ENCODE measurements around the gene ANXA9. TPM values are rescaled to one million over a fixed set of nuclear protein-coding genes. Genes with fewer than 3 reads are reported as not detected.

Gene ANXA9, protein sequence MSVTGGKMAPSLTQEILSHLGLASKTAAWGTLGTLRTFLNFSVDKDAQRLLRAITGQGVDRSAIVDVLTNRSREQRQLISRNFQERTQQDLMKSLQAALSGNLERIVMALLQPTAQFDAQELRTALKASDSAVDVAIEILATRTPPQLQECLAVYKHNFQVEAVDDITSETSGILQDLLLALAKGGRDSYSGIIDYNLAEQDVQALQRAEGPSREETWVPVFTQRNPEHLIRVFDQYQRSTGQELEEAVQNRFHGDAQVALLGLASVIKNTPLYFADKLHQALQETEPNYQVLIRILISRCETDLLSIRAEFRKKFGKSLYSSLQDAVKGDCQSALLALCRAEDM
- not detected in 2 replicates for total RNA-seq
- long read RNA-seq, partial matches to known transcripts, result 0 of 1 reads
- long read RNA-seq, other reads (novel, unspliced or antisense), result 1 of 1 reads

DNA sequence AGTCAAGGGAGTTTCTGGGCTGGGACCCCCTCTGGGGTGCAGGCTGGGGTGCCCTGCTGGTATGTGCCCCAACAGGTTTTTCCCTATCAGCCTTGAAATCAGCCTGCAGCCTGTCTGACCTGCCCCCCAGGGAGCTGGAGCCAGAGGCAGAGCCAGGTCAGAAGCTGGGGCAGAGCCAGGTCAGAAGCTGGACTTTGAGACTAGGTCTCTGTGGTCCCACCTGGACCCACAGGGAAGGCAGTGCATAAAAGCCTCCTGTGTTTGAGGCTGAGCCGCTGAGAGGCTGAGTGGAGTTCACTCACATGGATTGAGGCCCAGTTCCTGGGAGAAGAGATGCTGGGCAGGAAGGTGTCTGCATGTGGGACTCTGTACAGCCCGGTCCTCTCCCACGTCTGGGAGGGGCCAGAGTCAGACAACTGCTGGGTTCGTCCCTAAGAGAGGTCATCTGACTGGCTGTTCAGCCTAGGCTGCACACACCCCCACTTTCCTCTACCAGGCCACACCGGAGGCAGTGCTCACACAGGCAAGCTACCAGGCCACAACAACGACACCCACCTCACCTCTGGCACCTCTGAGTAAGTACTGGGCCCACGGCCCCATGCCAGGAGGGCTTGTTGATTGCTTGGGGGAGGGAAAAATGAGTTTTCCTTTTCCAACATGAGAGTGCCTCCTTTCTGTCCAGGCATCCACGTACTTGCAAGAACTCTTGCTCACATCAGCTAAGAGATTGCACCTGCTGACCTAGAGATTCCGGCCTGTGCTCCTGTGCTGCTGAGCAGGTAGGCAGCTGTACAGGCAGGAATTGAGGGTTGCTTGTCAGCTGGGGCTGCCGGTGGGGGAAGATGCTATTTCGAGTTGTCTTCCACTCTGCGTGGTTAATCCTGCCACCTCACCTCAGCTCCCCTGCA, at the start of gene ANXA9:
ANXA9 (plus strand) TSS at position 488 of the 908 bp plus-strand sequence. CDS start 814 bp downstream, outside the sequence.
- no peaks in the 10 kb centered on the region for H3K27me3 Mint-ChIP-seq (ENCODE audit: low read depth)
- no peaks in the 10 kb centered on the region for H3K36me3 Mint-ChIP-seq (ENCODE audit: low read depth)
- DNase-seq (ENCODE audit: low read depth, low spot score), result no peak
- H3K9me3 Mint-ChIP-seq, result no peaks in the 10 kb centered on the region
- TF ChIP-seq, protein P1, sequence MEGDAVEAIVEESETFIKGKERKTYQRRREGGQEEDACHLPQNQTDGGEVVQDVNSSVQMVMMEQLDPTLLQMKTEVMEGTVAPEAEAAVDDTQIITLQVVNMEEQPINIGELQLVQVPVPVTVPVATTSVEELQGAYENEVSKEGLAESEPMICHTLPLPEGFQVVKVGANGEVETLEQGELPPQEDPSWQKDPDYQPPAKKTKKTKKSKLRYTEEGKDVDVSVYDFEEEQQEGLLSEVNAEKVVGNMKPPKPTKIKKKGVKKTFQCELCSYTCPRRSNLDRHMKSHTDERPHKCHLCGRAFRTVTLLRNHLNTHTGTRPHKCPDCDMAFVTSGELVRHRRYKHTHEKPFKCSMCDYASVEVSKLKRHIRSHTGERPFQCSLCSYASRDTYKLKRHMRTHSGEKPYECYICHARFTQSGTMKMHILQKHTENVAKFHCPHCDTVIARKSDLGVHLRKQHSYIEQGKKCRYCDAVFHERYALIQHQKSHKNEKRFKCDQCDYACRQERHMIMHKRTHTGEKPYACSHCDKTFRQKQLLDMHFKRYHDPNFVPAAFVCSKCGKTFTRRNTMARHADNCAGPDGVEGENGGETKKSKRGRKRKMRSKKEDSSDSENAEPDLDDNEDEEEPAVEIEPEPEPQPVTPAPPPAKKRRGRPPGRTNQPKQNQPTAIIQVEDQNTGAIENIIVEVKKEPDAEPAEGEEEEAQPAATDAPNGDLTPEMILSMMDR (conservative IDR thresholded peaks at IDR 0.05), result no peak
- no peak within 1 kb of the TSS for H3K4me3 Mint-ChIP-seq
- H3K4me1 Mint-ChIP-seq, result peaks cover 11% of the 10 kb centered on the region
- no peak within 1 kb of the TSS for H3K27ac Mint-ChIP-seq (ENCODE audit: unreplicated experiment)

DNA sequence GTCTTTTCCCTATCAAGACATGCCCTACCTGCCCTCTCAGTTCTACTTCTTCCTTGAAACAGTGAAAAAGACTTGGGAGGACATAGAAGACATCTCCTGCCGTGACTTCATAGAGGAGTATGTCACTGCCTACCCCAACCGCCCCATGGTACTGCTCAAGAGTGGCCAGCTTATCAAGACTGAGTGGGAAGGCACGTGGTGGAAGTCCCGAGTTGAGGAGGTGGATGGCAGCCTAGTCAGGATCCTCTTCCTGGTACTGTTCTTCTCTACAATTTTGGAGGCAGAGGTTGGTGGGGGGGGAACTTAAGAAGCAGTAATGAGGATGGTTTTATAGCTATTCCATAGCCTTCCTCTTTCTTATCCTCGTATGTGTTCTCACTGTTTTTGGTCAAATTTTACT, 37.2 kb upstream of the ANXA9 start:
- Mint-ChIP-seq H3K27ac (ENCODE audit: unreplicated experiment) (no peak overlapping the region), H3K9me3 (no peaks in the 10 kb centered on the region), H3K36me3 (ENCODE audit: low read depth) (peaks cover 29% of the 10 kb centered on the region), H3K4me3 (no peak overlapping the region), H3K27me3 (ENCODE audit: low read depth) (no peaks in the 10 kb centered on the region), H3K4me1 (no peaks in the 10 kb centered on the region)
- no peak for DNase-seq (ENCODE audit: low read depth, low spot score)
- TF ChIP-seq, protein P1 (conservative IDR thresholded peaks at IDR 0.05), result no peak

DNA sequence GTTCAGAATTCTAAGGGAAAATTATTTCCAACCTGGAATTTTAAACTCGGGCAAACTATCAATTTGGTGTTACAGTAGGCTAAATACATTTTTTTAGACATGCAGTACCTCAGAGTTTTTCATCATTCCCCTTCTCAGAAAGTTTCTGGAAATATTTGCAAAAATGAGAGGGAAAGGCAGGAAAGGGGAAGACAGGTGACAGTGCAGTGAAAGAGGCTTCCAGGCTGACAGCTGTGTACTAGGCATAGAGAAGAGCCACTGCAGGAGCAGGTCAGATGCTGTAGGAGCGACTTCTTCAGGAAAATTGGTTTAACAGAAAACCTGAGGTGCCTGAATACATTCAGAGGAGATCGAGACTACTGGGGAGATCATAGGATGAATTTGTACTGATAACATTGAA, 27.4 kb upstream of the ANXA9 start:
- DNase-seq (ENCODE audit: low read depth, low spot score), result no peak
- H3K4me3 Mint-ChIP-seq, result no peak overlapping the region
- TF ChIP-seq, protein P1 (conservative IDR thresholded peaks at IDR 0.05), result no peak
- no peaks in the 10 kb centered on the region for H3K9me3 Mint-ChIP-seq
- H3K36me3 Mint-ChIP-seq (ENCODE audit: low read depth), result peaks cover 29% of the 10 kb centered on the region
- H3K4me1 Mint-ChIP-seq, result no peaks in the 10 kb centered on the region
- H3K27ac Mint-ChIP-seq (ENCODE audit: unreplicated experiment), result no peak overlapping the region
- no peaks in the 10 kb centered on the region for H3K27me3 Mint-ChIP-seq (ENCODE audit: low read depth)

DNA sequence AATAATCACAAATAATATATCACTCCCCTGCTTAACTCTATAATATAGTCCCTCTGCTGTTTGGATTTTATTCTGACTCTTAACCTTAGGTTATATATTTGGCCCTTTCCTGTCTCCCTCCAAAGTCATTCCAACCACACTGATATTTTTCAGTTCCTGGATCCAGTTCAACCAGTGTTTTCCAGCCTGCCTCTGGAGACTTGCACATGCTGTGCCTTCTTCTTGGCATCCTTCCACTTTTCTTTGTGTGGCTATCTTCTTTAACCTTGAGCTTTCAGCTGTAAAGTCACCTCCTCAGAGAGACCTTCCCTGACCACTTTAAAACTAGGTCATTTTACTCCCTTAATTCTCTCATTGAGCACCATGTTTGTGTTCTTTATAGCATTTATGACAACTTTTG, 26.8 kb upstream of the ANXA9 start:
- DNase-seq (ENCODE audit: low read depth, low spot score), result no peak
- Mint-ChIP-seq H3K27ac (ENCODE audit: unreplicated experiment) (no peak overlapping the region), H3K4me3 (no peak overlapping the region), H3K27me3 (ENCODE audit: low read depth) (no peaks in the 10 kb centered on the region), H3K36me3 (ENCODE audit: low read depth) (peaks cover 29% of the 10 kb centered on the region), H3K9me3 (no peaks in the 10 kb centered on the region), H3K4me1 (no peaks in the 10 kb centered on the region)
- TF ChIP-seq, protein P1 (conservative IDR thresholded peaks at IDR 0.05), result no peak

DNA sequence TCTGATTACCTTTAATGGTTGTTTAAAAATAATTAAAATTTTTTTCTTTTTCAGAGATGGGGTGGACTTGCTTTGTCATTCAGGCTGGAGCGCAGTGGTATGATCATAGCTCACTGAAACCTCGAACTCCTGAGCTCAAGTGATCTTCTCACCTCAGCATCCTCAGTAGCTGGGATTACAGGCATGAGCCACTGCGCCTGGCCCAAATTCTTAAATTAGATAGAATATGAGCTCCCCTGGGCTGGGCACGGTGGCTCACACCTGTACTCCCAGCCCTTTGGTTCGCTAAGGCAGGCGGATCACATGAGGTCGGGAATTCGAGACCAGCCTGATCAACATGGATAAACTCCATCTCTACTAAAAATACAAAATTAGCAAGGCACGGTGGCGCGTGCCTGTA, 24.4 kb upstream of the ANXA9 start:
- no peak overlapping the region for H3K27ac Mint-ChIP-seq (ENCODE audit: unreplicated experiment)
- no peaks in the 10 kb centered on the region for H3K27me3 Mint-ChIP-seq (ENCODE audit: low read depth)
- peaks cover 33% of the 10 kb centered on the region for H3K36me3 Mint-ChIP-seq (ENCODE audit: low read depth)
- TF ChIP-seq, protein P1 (conservative IDR thresholded peaks at IDR 0.05), result no peak
- DNase-seq (ENCODE audit: low read depth, low spot score), result no peak
- H3K4me3 Mint-ChIP-seq, result no peak overlapping the region
- H3K9me3 Mint-ChIP-seq, result no peaks in the 10 kb centered on the region
- no peaks in the 10 kb centered on the region for H3K4me1 Mint-ChIP-seq
